ENCODE results near the gene KSR2.
"Not testable (repeated sequence)": the region's sequence is repeated elsewhere in the genome, so short reads cannot be mapped to it uniquely, and the experiment has no call there.

KSR2 gene

DNA sequence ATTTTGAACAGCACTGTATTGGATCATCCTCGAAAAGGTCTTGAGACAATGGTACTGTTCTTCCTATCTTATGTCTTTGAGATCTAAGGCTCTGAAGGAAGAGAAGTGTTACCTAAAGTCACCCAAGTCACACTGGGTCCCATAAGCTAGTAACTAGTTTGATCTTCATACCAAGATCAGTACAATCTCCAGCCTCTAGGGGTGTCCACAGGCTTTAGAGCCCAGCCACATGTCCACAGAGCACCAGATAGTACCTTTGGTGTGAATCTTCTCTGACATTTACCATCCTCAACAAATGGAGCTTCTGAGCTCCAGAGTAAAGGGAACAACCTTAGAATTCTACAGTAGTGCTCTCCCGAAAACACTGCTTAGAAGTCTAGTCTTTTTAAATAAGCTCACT lies 78.7 kb downstream of the KSR2 start:
- DNase-seq, result no peak

GRCh38 chr12:117889098-117889497 lies 79.7 kb downstream of the KSR2 start:
- DNase-seq, result no peak

DNA sequence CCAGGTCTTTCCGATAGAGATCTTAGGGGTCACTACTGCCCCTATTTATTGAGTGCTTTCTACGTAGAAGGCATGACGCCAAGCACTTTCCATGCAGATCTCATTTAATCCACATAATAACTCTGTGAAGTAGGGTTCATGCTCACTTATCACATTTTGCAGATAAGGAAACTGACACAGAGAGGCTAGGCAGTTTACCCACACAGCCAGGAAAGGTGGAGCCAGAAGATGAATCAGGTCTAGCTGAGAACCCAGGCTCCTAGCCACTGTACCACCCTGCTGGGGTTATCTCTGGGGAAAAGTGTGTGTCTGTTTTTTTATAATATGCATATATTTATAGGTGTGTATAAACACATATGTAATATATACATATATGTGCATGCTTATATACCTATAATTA lies 83.6 kb downstream of the KSR2 start:
- no peak for DNase-seq

DNA sequence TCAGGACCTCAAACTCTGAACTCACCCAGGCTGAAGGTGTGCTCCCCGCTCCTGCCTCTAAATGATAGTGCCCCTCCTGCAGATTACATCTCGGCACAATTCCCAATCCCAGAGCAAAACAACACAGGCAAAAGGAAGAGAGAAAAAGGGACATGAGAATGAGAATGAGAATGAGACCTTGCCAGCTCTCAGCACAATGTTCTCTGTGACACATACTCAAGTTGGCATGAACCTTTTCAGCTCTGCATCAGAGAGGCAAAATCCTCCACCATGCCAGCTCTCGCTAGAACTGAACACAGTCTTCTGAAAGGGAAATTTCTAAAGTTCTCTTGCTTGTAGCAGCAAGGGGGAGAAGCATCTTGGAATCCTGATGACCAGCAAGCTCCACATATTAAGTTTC lies 84.6 kb downstream of the KSR2 start:
- no peak for DNase-seq

DNA sequence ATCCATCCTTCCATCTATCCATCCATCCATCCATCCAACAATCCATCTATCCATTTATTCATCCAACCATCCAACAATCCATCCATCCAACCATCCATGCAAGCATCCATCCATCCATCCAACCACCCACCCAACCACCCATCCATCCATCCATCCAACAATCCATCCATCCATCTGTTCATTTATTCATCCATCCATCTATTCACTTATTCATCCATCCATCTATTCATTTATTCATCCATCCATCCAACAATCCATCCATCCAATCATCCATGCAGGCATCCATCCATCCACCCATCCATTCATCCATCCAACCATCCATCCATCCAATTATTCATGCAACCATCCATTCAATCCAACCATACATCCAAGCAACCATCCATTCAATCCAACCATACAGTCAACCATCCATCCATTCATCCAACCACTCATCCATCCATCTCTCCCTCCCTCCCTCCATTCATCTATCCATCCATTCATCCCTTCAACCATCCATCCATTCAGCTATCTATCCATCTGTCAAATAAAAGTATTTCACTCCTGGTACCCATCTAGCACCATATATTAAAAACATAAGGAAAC lies 86.1 kb downstream of the KSR2 start:
- DNase-seq, result no peak

DNA sequence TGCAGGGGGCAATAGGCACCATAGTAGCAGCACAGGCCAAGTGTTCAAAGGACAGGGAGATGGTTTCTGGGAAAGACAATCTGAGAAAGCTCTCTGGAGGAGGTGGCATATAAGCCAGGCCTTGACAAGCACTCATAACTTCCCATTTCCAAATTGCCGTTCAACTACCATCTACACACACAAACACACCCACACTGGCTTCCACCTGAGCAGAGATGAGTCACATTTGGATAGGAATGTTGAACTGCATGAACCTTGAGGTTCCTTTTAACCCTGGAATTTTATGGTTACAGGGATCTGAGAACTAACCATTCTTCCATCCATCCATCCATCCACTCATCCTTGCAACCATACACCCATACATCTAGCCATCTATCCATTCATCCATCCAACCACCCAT lies 86.6 kb downstream of the KSR2 start:
- no peak for DNase-seq

DNA sequence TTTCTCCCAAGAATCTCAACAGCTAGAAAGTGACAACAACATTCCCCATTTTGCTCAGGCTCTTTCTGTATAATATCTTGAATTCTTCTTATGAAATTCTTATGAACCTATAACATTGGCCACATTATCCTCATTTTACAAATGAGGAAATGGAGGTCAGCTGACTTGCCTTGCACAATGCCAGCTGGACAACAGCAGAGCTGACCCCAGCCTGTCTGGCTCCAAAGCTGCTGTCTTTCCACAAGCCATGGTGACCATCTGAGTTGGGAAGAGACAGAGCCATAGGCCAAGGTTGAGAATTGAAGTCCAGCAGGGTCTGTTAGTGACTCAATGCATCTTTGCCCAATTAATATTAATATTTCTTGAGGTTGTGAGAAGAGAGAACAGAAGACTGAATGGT lies 87.3 kb downstream of the KSR2 start:
- no peak for DNase-seq

- no peak for DNase-seq
These were observed 90.2 kb downstream of the KSR2 start for GRCh38 chr12:117878605-117879004.

DNA sequence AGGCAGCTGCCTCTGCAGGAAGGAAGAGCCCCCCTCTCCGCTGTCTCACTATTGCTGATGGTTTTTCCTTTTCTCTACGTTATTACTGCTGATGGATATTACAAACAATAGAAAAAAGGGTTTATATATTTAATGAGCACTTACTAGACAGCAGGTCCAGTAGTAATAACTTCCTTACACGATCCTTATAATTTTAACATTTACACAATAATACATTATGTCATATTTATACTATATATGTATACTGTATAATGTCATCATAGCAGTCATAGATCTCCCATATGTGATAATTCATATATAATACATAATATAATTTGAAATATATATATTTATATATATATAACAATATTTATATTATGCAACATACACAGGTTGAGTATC lies 92.4 kb downstream of the KSR2 start:
- DNase-seq, result no peak

DNA sequence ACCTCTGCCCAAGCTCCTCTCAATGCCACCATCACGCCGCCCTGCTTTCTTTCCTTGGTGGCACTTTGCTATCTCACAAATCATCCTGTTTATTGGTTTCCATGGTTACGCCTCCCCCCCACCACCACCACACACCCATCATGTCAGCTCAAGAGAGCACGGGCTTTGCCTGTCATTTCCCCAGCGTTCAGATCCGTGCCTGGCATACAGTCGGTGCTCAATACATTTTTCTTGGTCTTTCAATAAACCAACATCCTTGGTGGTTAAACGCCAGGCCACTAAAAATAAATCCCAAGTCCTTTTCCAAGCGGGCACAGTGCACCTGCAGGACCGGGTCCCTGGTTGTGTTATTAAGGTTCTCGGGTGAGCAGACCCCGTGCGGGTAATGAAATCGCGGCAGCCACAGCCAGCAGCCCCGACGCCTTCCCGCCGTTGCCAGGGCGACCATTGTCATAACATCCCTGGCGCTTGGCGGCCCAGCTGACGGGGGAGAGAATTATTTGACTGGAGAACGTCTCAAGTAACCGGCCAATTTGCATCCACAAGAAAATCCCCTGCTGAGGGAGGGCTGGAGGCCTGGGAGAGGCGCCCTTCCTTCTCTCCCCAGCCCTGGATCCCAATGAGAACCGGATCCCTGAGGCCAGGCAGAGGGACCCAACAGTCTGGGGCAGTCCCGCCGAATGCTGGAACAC lies 92.9 kb downstream of the KSR2 start:
- peak; percentile 95 for DNase-seq

- peak; percentile 31 to 89 for DNase-seq
These were observed 93.9 kb downstream of the KSR2 start for GRCh38 chr12:117874842-117875434.

DNA sequence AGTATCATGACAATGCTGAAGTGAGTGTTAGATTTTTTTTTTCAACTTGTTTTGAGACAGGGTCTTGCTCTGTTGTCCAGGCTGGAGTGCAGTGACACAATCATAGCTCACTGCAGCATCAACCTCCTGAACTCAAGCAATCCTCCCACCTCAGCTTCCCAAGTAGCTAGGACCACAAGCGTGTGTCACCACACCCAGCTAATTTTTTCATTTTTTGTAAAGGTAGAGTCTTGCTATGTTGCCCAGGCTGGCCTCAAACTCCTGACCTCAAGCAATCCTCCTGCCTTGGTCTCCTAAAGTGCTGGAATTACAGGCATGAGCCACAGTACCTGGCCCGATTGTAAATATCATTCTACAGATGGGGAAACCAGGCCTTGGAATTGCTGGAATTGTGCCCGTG lies 94.6 kb downstream of the KSR2 start:
- not testable (repeated sequence) for DNase-seq

- peak; percentile 32 to 75 for DNase-seq
These were observed 96.1 kb downstream of the KSR2 start for GRCh38 chr12:117872546-117873169.

DNA sequence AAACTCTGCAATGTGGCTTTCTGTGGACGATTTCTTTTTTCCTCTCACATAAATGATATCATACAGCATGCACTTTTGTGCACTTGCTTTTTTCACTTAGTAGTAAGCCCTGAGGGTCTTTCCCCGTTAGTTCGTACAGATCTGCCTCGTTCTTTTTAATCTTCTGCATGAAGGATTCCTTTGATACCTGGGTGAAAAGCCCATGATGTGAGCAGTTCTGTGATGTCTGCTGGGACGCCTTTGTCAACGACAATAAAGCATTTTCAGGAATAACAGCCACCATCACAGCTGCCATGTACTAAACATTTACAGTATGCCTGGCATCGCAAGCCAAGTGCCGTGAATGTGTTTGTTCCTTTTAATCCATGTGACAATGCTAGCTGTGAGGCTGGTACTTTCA lies 99.2 kb downstream of the KSR2 start:
- no peak for DNase-seq

GRCh38 chr12:117867348-117867747 lies 101.4 kb downstream of the KSR2 start:
- DNase-seq, result no peak

GRCh38 chr12:117865505-117865904 lies 103.3 kb downstream of the KSR2 start:
- no peak for DNase-seq

DNA sequence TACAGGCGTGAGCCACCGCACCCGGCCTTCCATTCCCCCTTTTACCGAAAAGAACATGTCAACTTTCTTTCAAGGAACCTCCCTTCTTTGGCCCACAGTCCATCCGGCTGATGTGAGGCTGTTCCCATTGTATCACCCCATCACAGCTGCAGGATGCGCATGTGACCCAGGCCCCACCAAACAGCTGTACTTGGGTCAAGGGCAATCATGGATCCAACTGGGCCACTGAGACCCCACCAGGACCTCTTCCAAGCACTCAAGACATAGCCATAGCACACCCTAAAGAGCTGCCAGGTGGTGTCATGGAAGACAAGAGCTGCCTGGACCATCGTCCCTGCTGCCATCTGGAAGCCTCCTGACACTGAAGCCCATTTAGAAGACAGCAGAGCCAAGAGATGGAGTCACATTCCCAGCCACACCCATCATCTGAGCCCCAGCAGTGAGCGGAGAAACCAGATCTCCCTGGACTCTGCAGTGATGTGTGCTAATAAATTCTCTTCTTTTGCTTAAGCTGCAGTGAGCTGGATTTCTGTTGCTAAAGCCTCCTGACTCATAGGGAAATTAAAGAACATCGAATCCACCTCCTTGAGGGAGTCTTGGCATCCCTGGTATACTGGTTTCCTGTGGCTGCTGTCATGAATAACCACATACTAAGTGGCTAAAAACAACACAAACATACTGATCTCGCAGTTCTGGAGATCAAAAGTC lies 105.6 kb downstream of the KSR2 start:
- no peak for DNase-seq

GRCh38 chr12:117861691-117862090 lies 107.1 kb downstream of the KSR2 start:
- DNase-seq, result no peak

GRCh38 chr12:117860787-117861290 lies 108.0 kb downstream of the KSR2 start:
- not testable (repeated sequence) for DNase-seq

GRCh38 chr12:117860111-117860510 lies 108.7 kb downstream of the KSR2 start:
- DNase-seq, result no peak

DNA sequence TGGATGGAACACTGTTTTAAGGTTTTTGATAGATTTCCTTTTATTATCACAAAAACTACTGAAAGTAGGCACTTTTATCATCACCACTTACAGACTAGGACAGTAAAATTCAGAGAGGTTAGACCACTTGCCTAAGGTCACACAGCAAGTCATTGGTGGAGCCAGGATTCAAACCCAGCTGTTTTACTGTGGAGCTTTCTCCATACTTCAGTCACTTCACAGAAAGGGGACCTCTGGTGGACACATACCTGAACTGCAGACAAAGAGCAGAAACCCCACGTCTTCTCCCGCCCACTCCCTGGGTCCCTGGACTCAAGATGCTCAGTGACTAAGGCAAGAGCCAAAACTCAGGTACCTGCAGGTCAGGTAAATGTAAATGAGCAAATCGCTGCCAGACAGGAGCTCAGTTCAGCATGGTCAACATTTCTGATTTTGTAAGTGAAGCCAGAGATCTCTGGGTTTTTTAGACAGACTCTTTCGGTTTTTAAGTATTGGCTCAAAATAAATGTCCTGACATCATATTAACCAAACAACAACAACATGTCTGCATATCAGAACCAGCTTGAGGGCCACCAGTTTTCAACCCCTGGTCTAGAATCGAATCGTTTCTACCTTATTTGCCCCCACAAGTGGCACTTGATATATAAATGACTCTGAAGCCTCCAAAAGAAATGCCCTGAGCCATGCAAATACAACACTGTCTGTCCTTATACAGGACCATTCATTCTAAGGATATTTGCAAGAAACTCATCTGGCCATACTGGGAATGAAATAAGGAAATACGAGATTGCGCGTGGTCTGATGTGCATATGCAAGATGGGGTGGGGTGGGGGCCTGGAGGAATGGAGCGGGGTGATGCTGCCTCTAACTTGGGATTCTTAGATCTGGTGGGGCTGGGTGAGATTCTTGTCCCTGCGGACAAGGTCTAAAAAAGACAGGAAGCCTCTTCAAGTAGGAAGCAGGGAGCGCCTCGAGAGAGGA lies 110.9 kb downstream of the KSR2 start:
- peak; percentile 15 to 49 for DNase-seq

GRCh38 chr12:117857139-117857538 lies 111.7 kb downstream of the KSR2 start:
- not testable (repeated sequence) for DNase-seq
